Prostate gland (tissue), 2 donors: ENCODE data around the gene CTH.

Source experiments
- CTCF ChIP-seq, 4 experiments: fragments of 200-600 bp in 2 of 4; fragments of 450-650 bp in 2 of 4; sonication (generic) in 2 of 4; IDR thresholded peaks; 1 replicate in 3 of 4; 2 replicates in 1 of 4; pipeline ENCODE4 v1.5.1; 2016 to 2019; ENCODE audit warnings: antibody characterized with exemption in 4 of 4, mild to moderate bottlenecking in 2 of 4, moderate library complexity in 2 of 4
- POLR2A ChIP-seq: fragments of 450-650 bp; IDR thresholded peaks from one replicate; pipeline ENCODE4 v1.6.1; 2016; ENCODE audit warnings: antibody characterized with exemption, mild to moderate bottlenecking

- no peak for TF ChIP-seq CTCF (IDR thresholded peaks at IDR 0.05)
- no peak for TF ChIP-seq POLR2A
Observed at GRCh38 chr1:70462611-70463010, 51.5 kb downstream of the CTH start.
